Transverse colon (tissue), 4 donors: Measurements from ENCODE around the gene RAPGEFL1.
"Not testable (repeated sequence)": the region's sequence is repeated elsewhere in the genome, so short reads cannot be mapped to it uniquely, and the experiment has no call there.

ENCODE experiments used
- POLR2A ChIP-seq: fragments of 450-650 bp; IDR thresholded peaks from one replicate; pipeline ENCODE4 v1.6.1; 2016; ENCODE audit warnings: antibody characterized with exemption, mild to moderate bottlenecking, moderate library complexity
- POLR2AphosphoS5 ChIP-seq, 3 donors: sonication (generic); formaldehyde crosslinking; IDR thresholded peaks; one replicate each; pipeline ENCODE4 v1.6.1; 2016; ENCODE audit warnings: antibody characterized with exemption in 3 of 3
- TF ChIP-seq, protein P1 (sequence below), 5 experiments: fragments of 200-600 bp in 3 of 5; fragments of 450-650 bp in 2 of 5; sonication (generic) in 3 of 5; IDR thresholded peaks; 1 replicate in 2 of 5; 2 replicates in 3 of 5; pipeline ENCODE4 v1.5.1; 2016 to 2017; ENCODE audit warnings: antibody characterized with exemption in 5 of 5, inconsistent platforms in 3 of 5, mild to moderate bottlenecking in 2 of 5, moderate library complexity in 1 of 5

DNA sequence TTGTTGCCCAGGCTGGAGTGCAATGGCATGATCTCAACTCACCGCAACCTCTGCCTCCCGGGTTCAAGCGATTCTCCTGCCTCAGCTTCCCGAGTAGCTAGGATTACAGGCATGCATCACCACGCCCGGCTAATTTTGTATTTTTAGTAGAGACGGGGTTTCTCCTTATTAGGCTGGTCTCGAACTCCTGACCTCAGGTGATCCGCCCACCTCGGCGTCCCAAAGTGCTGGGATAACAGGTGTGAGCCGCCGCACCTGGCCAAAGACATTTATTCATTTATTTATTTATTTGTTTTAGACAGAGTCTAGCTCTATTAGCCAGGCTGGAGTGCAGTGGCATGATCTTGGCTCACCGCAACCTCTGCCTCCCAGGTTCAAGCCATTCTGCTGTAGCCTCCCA, 51.9 kb downstream of the RAPGEFL1 start:
- not testable (repeated sequence) for TF ChIP-seq POLR2A; POLR2AphosphoS5 (IDR thresholded peaks at IDR 0.05)
- TF ChIP-seq, protein P1, sequence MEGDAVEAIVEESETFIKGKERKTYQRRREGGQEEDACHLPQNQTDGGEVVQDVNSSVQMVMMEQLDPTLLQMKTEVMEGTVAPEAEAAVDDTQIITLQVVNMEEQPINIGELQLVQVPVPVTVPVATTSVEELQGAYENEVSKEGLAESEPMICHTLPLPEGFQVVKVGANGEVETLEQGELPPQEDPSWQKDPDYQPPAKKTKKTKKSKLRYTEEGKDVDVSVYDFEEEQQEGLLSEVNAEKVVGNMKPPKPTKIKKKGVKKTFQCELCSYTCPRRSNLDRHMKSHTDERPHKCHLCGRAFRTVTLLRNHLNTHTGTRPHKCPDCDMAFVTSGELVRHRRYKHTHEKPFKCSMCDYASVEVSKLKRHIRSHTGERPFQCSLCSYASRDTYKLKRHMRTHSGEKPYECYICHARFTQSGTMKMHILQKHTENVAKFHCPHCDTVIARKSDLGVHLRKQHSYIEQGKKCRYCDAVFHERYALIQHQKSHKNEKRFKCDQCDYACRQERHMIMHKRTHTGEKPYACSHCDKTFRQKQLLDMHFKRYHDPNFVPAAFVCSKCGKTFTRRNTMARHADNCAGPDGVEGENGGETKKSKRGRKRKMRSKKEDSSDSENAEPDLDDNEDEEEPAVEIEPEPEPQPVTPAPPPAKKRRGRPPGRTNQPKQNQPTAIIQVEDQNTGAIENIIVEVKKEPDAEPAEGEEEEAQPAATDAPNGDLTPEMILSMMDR (IDR thresholded peaks at IDR 0.05): not testable (repeated sequence)
